GM12878 (cell line): Measurements from ENCODE around the gene FOXJ3. TPM values are rescaled to one million over a fixed set of nuclear protein-coding genes. Genes with fewer than 3 reads are reported as not detected.

Experiments
- ATAC-seq: fragments of 200-7000 bp; cut with Tn5 transposase; 3 replicates; pipeline ENCODE4 v1.9.1; 2020; ENCODE audit warnings: mild to moderate bottlenecking, moderate library complexity
- BruUV-seq: library from RNA; stranded (reverse); fragments of 400-500 nt; replicated peaks from 2 replicates; lab custom pipeline; 2021; lab: Mats Ljungman, UMichigan
- CTCF ChIA-PET: fragments of 300-600 bp; sonication (Branson Sonifier 250); formaldehyde crosslinking; extraction: SDS; loops from one replicate; lab custom pipeline; 2021; ENCODE audit warnings: inconsistent platforms; lab: Yijun Ruan, JAX
- POLR2A ChIA-PET: fragments of 350-600 bp; formaldehyde crosslinking; extraction: SDS; loops from one replicate; lab custom pipeline; 2021; ENCODE audit warnings: inconsistent platforms; lab: Charles Lee
- RAD21 ChIA-PET: fragments of 300-600 bp; sonication (Branson Sonifier 250); formaldehyde crosslinking; loops from one replicate; lab custom pipeline; 2023; ENCODE audit warnings: antibody characterized with exemption; ENCODE audit not compliant: unreplicated experiment; lab: Charles Lee
- SMC1A ChIA-PET: fragments of 300-600 bp; sonication (Branson Sonifier 250); formaldehyde crosslinking; loops from one replicate; lab custom pipeline; 2023; ENCODE audit not compliant: unreplicated experiment, uncharacterized antibody; lab: Charles Lee
- DNase-seq: peaks from one replicate; pipeline ENCODE4 v3.0.0-alpha.2; 2011; ENCODE audit warnings: low read depth, low spot score
- FAIRE-seq: peaks from 3 replicates; lab custom pipeline; 2011; peaks lifted over from hg19 to GRCh38; lab: Jason Lieb, UNC
- H2AFZ ChIP-seq: 2 replicates; pipeline ENCODE4 v1.6.0; 2011; ENCODE audit warnings: low read depth, low read length, control low read depth; ENCODE audit not compliant: control insufficient read depth
- H3K27ac ChIP-seq: 2 replicates; pipeline ENCODE4 v1.5.1; 2011; ENCODE audit warnings: control low read depth; ENCODE audit not compliant: control insufficient read depth, insufficient read depth
- H3K27me3 ChIP-seq, 2 experiments: replicated peaks in 1 of 2; 2 replicates each; pipeline versions ENCODE4 v1.6.0 to v1.6.1; 2011; ENCODE audit warnings: low read length in 1 of 2; ENCODE audit not compliant: control insufficient read depth in 2 of 2, insufficient read depth in 2 of 2
- H3K36me3 ChIP-seq, 2 experiments: 2 replicates each; pipeline ENCODE4 v1.5.1; 2011; ENCODE audit warnings: low read length in 1 of 2; ENCODE audit not compliant: control insufficient read depth in 2 of 2, insufficient read depth in 2 of 2
- H3K4me1 ChIP-seq: 2 replicates; pipeline ENCODE4 v1.6.1; 2011; ENCODE audit warnings: mild to moderate bottlenecking, low read length, moderate library complexity, mixed read lengths; ENCODE audit not compliant: control insufficient read depth, insufficient read depth
- H3K4me2 ChIP-seq: 2 replicates; pipeline ENCODE4 v1.6.0; 2011; ENCODE audit warnings: control low read depth; ENCODE audit not compliant: control insufficient read depth, insufficient read depth
- H3K4me3 ChIP-seq: fragments of 200-600 bp; sonication (generic); 2 replicates; pipeline ENCODE4 v1.5.1; 2016
- H3K79me2 ChIP-seq: 2 replicates; pipeline ENCODE4 v1.6.0; 2011; ENCODE audit warnings: low read length; ENCODE audit not compliant: control insufficient read depth, insufficient read depth
- H3K9ac ChIP-seq: 2 replicates; pipeline ENCODE4 v1.8.0; 2011; ENCODE audit warnings: low read length, control low read depth, mixed read lengths; ENCODE audit not compliant: control insufficient read depth, insufficient read depth
- H3K9me3 ChIP-seq: replicated peaks from 3 replicates; pipeline ENCODE4 v1.5.1; 2011; ENCODE audit warnings: mild to moderate bottlenecking, low read length; ENCODE audit not compliant: control insufficient read depth, insufficient read depth
- H4K20me1 ChIP-seq: 2 replicates; pipeline ENCODE4 v1.6.0; 2011; ENCODE audit not compliant: control insufficient read depth, insufficient read depth
- ATF7 ChIP-seq: fragments of 450-650 bp; IDR thresholded peaks from 2 replicates; pipeline ENCODE4 v1.6.1; 2016; ENCODE audit warnings: low read depth, mild to moderate bottlenecking
- BCLAF1 ChIP-seq: fragments of 450-650 bp; IDR thresholded peaks from 2 replicates; pipeline ENCODE4 v1.6.1; 2017; ENCODE audit warnings: antibody characterized with exemption, mild to moderate bottlenecking, moderate library complexity
- CHD2 ChIP-seq: IDR thresholded peaks from 2 replicates; pipeline ENCODE4 v1.6.1; 2011; ENCODE audit warnings: low read depth, low read length, improper control_type of control experiment, borderline replicate concordance
- EP300 ChIP-seq, 2 experiments: fragments of 150-350 bp in 1 of 2; IDR thresholded peaks; 2 replicates each; pipeline ENCODE4 v1.6.1; 2011 to 2012; ENCODE audit warnings: low read depth in 2 of 2, low read length in 2 of 2, borderline replicate concordance in 1 of 2, improper control_type of control experiment in 1 of 2, inconsistent platforms in 1 of 2; ENCODE audit not compliant: control insufficient read depth in 1 of 2
- HDAC6 ChIP-seq: fragments of 200-600 bp; sonication (generic); IDR thresholded peaks from one replicate; pipeline ENCODE4 v1.8.0; 2017; ENCODE audit warnings: antibody characterized with exemption; ENCODE audit not compliant: unreplicated experiment
- MXI1 ChIP-seq: fragments of 150-350 bp; IDR thresholded peaks from 2 replicates; pipeline ENCODE4 v1.6.1; 2011; ENCODE audit warnings: low read depth, mild to moderate bottlenecking, inconsistent platforms, low read length, improper control_type of control experiment
- NFYB ChIP-seq: IDR thresholded peaks from 2 replicates; pipeline ENCODE4 v1.6.1; 2011; ENCODE audit warnings: low read depth, mild to moderate bottlenecking, low read length, improper control_type of control experiment, moderate library complexity; ENCODE audit not compliant: insufficient read depth
- SMC3 ChIP-seq: IDR thresholded peaks from 2 replicates; pipeline ENCODE4 v1.6.1; 2011; ENCODE audit warnings: low read length, improper control_type of control experiment, borderline replicate concordance
- TBL1XR1 ChIP-seq: IDR thresholded peaks from 2 replicates; pipeline ENCODE4 v1.6.1; 2012; ENCODE audit warnings: low read depth, low read length, improper control_type of control experiment
- ZNF384 ChIP-seq: IDR thresholded peaks from 2 replicates; pipeline ENCODE4 v1.6.1; 2012; ENCODE audit warnings: low read depth, mild to moderate bottlenecking, low read length, improper control_type of control experiment, borderline replicate concordance
- WGBS: methylation state at CpG from one replicate; pipeline ENCODE4 v1.1.6; 2016; ENCODE audit warnings: low lambda C conversion rate; ENCODE audit not compliant: insufficient replicate concordance, insufficient coverage; ENCODE audit errors: missing lambda C conversion rate; 5-methylcytosine and 5-hydroxymethylcytosine counted together
- in situ Hi-C: fragments of 300-500 bp; cut with MboI; formaldehyde crosslinking; loops from 9 replicates; pipeline ENCODE4 v1.14.3; 2018; ENCODE audit warnings: mixed read lengths
- intact Hi-C: fragments of 100-400 bp; cut with micrococcal nuclease; formaldehyde crosslinking; loops from one replicate; pipeline ENCODE4 v1.14.2; 2022; ENCODE audit not compliant: unreplicated experiment
- polyA plus RNA-seq, 11 experiments: library from polyadenylated mRNA; depleted of rRNA in 4 of 11; unstranded in 6 of 11; stranded (reverse) in 5 of 11; fragments of >200 nt; fragmentation: Nextera tagmentation in 4 of 11; fragmentation: Illumina TruSeq in 1 of 11; extraction: Ambion mirVana in 4 of 11; extraction: Trizol in 1 of 11; gene quantifications; 1 replicate in 1 of 11; 2 replicates in 10 of 11; pipeline versions ENCODE4 v1.2.1 to v1.2.3, GENCODE V29; 2011 to 2016; ENCODE audit warnings: inconsistent platforms in 2 of 11, missing spikeins in 2 of 11, low read depth in 1 of 11
- total RNA-seq, 4 experiments: library from RNA; depleted of rRNA in 3 of 4; stranded (reverse); fragments of >200 nt in 3 of 4; fragmentation: Illumina TruSeq in 1 of 4; extraction: Trizol in 1 of 4; gene quantifications; 2 replicates each; pipeline versions ENCODE4 v1.2.1 to v1.2.3, GENCODE V29; 2013 to 2021

FOXJ3 gene
- total and polyA plus RNA-seq, 10 of the 15 experiments (the other 5 are each of a cell fraction or from before 2014, with no cell fraction given), result 9.5 to 54.2 (median 24.7) TPM

DNA sequence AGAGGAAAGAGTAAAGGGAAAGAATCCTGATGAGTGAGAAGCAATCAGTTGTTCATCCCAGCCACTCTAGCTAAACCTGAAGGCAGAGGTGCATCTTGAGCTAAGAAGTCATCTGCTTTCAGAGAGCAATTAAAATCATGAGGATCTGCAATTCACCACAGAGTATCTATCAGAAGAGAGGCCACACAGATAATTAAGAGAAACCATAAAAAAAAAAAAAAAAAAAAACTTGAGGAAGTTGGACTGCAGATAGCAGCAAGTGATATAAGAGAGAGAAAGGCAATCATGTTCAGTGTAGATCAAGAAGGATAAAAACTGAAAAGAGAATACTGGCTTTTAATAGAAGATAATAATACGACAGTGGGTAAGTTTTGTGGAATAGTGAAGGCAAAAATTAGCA, 17.7 kb downstream of the FOXJ3 start:
- POLR2A ChIA-PET, result interaction anchor here (0.7 kb wide), 1 partner anchor 385 kb away, joined by 3 read pairs; no protein-coding TSS in a partner anchor
- H4K20me1 ChIP-seq, result no peaks in the 10 kb centered on the region; the same call in 1 of the 2 replicates
- FAIRE-seq, result no peak
- H3K9ac ChIP-seq, result no peak overlapping the region
- no peak overlapping the region for H3K4me3 ChIP-seq
- no peaks in the 10 kb centered on the region for H3K9me3 ChIP-seq
- H3K79me2 ChIP-seq, result peaks cover 94% of the 10 kb centered on the region
- H3K27ac ChIP-seq, result no peak overlapping the region
- RAD21 ChIA-PET, result interaction anchor here (1.0 to 1.9 kb wide), 3 partner anchors 15 to 144 kb away, joined by 4 read pairs; no protein-coding TSS in a partner anchor
- H3K27me3 ChIP-seq, result no peaks in the 10 kb centered on the region
- no peak for DNase-seq
- H3K4me1 ChIP-seq, result peaks cover 13% of the 10 kb centered on the region
- no TSS peak for BruUV-seq
- CTCF ChIA-PET, result interaction anchor here (0.6 to 2.6 kb wide), 5 partner anchors 13 to 1785 kb away, joined by 3 to 9 read pairs (median 3); no protein-coding TSS in a partner anchor
- H3K36me3 ChIP-seq, result peaks cover 0 to 3% of the 10 kb centered on the region in 2 experiments; a peak in 1 of 4 replicates
- no peak for TF ChIP-seq MXI1
- peak; percentile 53 for TF ChIP-seq ZNF384
- TF ChIP-seq, all 136 proteins: peak for 1
- ATAC-seq, result no peak
- in situ Hi-C loops (no loop called here), intact Hi-C loops (no loop called here)
- Histone ChIP-seq H2AFZ (no peak overlapping the region), H3K4me2 (no peak overlapping the region)
- SMC1A ChIA-PET, result interaction anchor here (0.8 to 1.8 kb wide), 5 partner anchors 11 to 144 kb away, joined by 3 to 6 read pairs (median 4); no protein-coding TSS in a partner anchor
- WGBS, result 95% methylated on average over 1 of the region's 1 CpG

GRCh38 chr1:42316292-42316691, 18.7 kb downstream of the FOXJ3 start:
- H2AFZ ChIP-seq, result no peak overlapping the region
- ChIA-PET SMC1A (interaction anchor here (0.8 to 1.9 kb wide), 9 partner anchors 9 to 143 kb away, joined by 3 to 6 read pairs (median 4); no protein-coding TSS in a partner anchor), RAD21 (interaction anchor here (0.6 to 1.9 kb wide), 3 partner anchors 16 to 700 kb away, joined by 4 to 5 read pairs (median 4); no protein-coding TSS in a partner anchor), POLR2A (interaction anchor here (1.1 kb wide), 1 partner anchor 11 kb away, joined by 3 read pairs; no protein-coding TSS in a partner anchor), CTCF (interaction anchor here (1.2 to 2.6 kb wide), 6 partner anchors 10 to 143 kb away, joined by 3 to 10 read pairs (median 8); no protein-coding TSS in a partner anchor)
- in situ Hi-C loops, result no loop called here
- peaks cover 0 to 3% of the 10 kb centered on the region in 2 experiments; a peak in 1 of 4 replicates for H3K36me3 ChIP-seq
- intact Hi-C loops, result no loop called here
- H3K4me3 ChIP-seq, result no peak overlapping the region
- no peaks in the 10 kb centered on the region for H3K27me3 ChIP-seq
- no peak overlapping the region for H3K9ac ChIP-seq
- H3K4me1 ChIP-seq, result peaks cover 13% of the 10 kb centered on the region
- no peak for DNase-seq
- WGBS, result 92% methylated on average over 2 of the region's 2 CpGs
- peaks cover 93% of the 10 kb centered on the region for H3K79me2 ChIP-seq
- no peaks in the 10 kb centered on the region for H3K9me3 ChIP-seq
- ATAC-seq, result no peak
- H3K4me2 ChIP-seq, result no peak overlapping the region
- no TSS peak for BruUV-seq
- no peak for FAIRE-seq
- H3K27ac ChIP-seq, result no peak overlapping the region
- H4K20me1 ChIP-seq, result no peaks in the 10 kb centered on the region; the same call in 1 of the 2 replicates
- TF ChIP-seq CHD2 (no peak), BCLAF1 (no peak), NFYB (no peak), HDAC6 (no peak), TBL1XR1 (no peak), EP300 (IDR thresholded peaks at IDR 0.05; ENCODE audit: borderline replicate concordance in 1 of 2, control insufficient read depth in 1 of 2, low read depth in 2 of 2, low read length in 2 of 2) (no peak), ATF7 (no peak), SMC3 (no peak)
